Lower lobe of right lung (tissue), 2 donors: ENCODE measurements around the gene RHEX. TPM values are rescaled to one million over a fixed set of nuclear protein-coding genes. Genes with fewer than 3 reads are reported as not detected.
A peak's percentile ranks its signal among the peaks of the same experiment; 100 is the strongest.

Experiments used
- ATAC-seq, 2 donors: fragments of 200-7000 bp; cut with Tn5 transposase; one replicate each; pipeline ENCODE4 v1.9.1; 2020 to 2022; ENCODE audit warnings: mild to moderate bottlenecking in 2 of 2, moderate library complexity in 2 of 2
- DNase-seq: peaks from one replicate; pipeline ENCODE4 v3.0.0-alpha.2; 2020
- H3K27ac ChIP-seq: fragments of 200-600 bp; one replicate; pipeline ENCODE4 v1.8.0; 2022
- H3K27me3 ChIP-seq: fragments of 200-600 bp; one replicate; pipeline ENCODE4 v1.8.0; 2022; ENCODE audit warnings: low read depth
- H3K36me3 ChIP-seq: fragments of 200-600 bp; one replicate; pipeline ENCODE4 v1.8.0; 2022; ENCODE audit warnings: mild to moderate bottlenecking
- H3K4me1 ChIP-seq: fragments of 200-600 bp; one replicate; pipeline ENCODE4 v1.8.0; 2022
- H3K4me3 ChIP-seq: fragments of 200-600 bp; one replicate; pipeline ENCODE4 v1.8.0; 2022; ENCODE audit warnings: mild to moderate bottlenecking
- H3K9me3 ChIP-seq: fragments of 200-600 bp; one replicate; pipeline ENCODE4 v1.8.0; 2022
- CTCF ChIP-seq: fragments of 200-600 bp; IDR thresholded peaks from one replicate; pipeline ENCODE4 v1.8.0; 2022; ENCODE audit warnings: antibody characterized with exemption, mild to moderate bottlenecking
- intact Hi-C: fragments of 100-400 bp; cut with DNase I; formaldehyde crosslinking; loops from one replicate; pipeline ENCODE4 v1.11.0; 2022
- total RNA-seq: library from RNA; stranded (reverse); fragmentation: NEBNext Ultra II Directional; extraction: Animal tissue kit (Norgen Biotek cat#: 25700); gene quantifications from one replicate; pipeline ENCODE4 v1.2.1, GENCODE V29; 2021
- donor health status: DM: no; HTN: yes; CAD: no; lungs with severe emphysema.

RHEX gene
- total RNA-seq, 1 donor from 2014 or later: 13.5 TPM

DNA sequence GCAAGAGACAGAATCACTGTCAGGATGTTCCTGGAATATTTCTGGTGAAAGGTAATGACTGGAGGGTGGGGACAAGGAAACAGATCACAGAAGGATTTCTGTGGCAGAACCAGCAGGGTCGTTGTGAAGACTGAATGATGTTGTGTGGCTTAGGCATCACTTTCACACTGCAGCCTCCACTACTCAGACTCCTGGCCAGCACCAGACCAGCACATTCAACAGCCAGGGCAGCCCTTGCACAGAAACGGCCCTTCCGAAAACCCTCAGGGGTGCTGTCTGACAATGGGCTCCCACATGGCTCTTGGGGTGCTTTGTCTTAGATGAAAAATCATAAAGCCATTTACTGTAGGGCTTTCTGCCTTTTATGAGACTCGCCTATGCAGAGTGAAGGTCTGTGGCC is 46.0 kb upstream of the RHEX start:
- intact Hi-C loops: no loop called here
- ATAC-seq: no peak

DNA sequence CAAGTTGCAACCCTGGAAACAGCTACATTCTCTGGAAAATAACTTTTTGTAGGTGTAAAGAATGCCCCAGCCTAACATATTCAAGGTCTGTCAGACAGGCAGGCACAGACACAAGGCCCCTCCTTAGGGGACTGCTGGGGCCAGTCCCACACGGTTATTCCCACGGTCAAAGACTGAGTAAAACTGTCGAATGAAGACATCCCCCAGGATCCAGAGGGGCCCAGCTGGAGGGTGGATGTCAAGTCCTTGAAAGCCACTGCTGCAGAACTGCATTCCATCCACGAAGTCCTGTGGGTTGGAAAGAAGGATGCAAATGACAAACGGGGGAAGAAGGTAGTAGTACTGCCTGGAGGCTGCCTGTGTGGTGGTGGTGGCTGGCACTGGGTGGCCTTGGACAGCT is 42.9 kb upstream of the RHEX start:
- intact Hi-C loops: no loop called here
- no peaks in the 10 kb centered on the region for H3K27me3 ChIP-seq
- no peak for TF ChIP-seq CTCF
- H3K36me3 ChIP-seq: no peaks in the 10 kb centered on the region
- no peaks in the 10 kb centered on the region for H3K9me3 ChIP-seq
- ATAC-seq (no peak), DNase-seq (no peak)
- H3K4me1 ChIP-seq: no peaks in the 10 kb centered on the region
- H3K27ac ChIP-seq: no peak overlapping the region
- H3K4me3 ChIP-seq: no peak overlapping the region

More for the DNA sequence above, 46.0 kb upstream of the RHEX start:
- no peak for DNase-seq
- no peak overlapping the region for H3K4me3 ChIP-seq
- peaks cover 14% of the 10 kb centered on the region for H3K4me1 ChIP-seq
- H3K9me3 ChIP-seq: no peaks in the 10 kb centered on the region
- H3K27ac ChIP-seq: no peak overlapping the region
- no peaks in the 10 kb centered on the region for H3K27me3 ChIP-seq
- H3K36me3 ChIP-seq: no peaks in the 10 kb centered on the region
- no peak for TF ChIP-seq CTCF

- DNase-seq (no peak), ATAC-seq (no peak)
- Histone ChIP-seq H3K4me1 (no peaks in the 10 kb centered on the region), H3K4me3 (no peak overlapping the region), H3K27ac (no peak overlapping the region), H3K9me3 (no peaks in the 10 kb centered on the region), H3K36me3 (no peaks in the 10 kb centered on the region), H3K27me3 (no peaks in the 10 kb centered on the region)
- TF ChIP-seq CTCF: no peak
- intact Hi-C loops: no loop called here
These were observed 41.9 kb upstream of the RHEX start for GRCh38 chr1:206011057-206011456.

- intact Hi-C loops: no loop called here
- peak; percentile 86 to 96 for ATAC-seq
- H3K4me1 ChIP-seq: no peaks in the 10 kb centered on the region
- H3K27ac ChIP-seq: peak overlapping the region; percentile 48
- no peaks in the 10 kb centered on the region for H3K9me3 ChIP-seq
- DNase-seq: peak; percentile 91
- no peak overlapping the region for H3K4me3 ChIP-seq
- no peaks in the 10 kb centered on the region for H3K27me3 ChIP-seq
- TF ChIP-seq CTCF: no peak
- no peaks in the 10 kb centered on the region for H3K36me3 ChIP-seq
These were observed 40.7 kb upstream of the RHEX start for GRCh38 chr1:206012086-206012859.

DNA sequence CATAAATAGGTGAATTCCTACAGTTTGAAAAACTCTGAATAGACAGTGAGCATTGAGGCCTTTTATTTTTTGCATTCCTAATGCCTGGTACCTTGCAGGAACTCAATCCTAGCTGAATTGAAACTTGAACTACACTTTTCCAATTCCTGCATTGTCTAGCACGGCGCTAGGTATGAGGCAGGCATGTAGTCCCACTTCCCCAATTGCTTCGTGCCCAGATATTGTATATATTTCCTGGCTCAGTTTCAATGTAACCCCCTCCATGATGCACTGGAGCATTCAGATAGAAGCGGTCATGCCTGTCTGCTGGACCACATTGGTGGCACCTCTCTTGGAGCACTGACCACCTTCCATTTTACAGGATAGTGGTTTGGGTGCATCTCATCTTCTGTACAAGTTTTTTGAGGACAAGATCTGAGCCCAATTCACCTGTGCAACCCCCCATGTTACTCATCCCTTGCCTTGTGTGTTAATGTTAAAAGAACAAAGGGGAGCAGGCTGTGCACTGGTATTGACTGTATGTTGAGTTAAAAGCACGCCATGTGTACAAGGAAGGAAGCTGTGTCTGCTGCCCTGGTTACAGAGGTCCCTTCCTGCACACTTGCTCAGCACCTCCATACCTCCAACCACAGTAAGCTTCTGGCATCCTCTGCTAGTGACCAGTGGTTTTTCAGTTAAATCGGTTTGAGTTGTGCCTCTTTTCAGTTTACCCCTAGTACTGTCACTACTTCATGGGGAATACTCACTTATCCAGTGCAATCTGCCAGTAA is 39.8 kb upstream of the RHEX start:
- no peak for ATAC-seq
- intact Hi-C loops: no loop called here
- Histone ChIP-seq H3K27ac (no peak overlapping the region), H3K9me3 (no peaks in the 10 kb centered on the region), H3K36me3 (no peaks in the 10 kb centered on the region), H3K4me1 (no peaks in the 10 kb centered on the region), H3K27me3 (no peaks in the 10 kb centered on the region), H3K4me3 (no peak overlapping the region)
- DNase-seq: no peak
- no peak for TF ChIP-seq CTCF
